DMS53 (cell line): Measurements from ENCODE around the gene KCNE1.
"Not testable (repeated sequence)": the region's sequence is repeated elsewhere in the genome, so short reads cannot be mapped to it uniquely, and the experiment has no call there.

Experiments
- DNase-seq: peaks from one replicate; lab custom pipeline; 2025; lab: John Stamatoyannopoulos, UW

KCNE1 gene

DNA sequence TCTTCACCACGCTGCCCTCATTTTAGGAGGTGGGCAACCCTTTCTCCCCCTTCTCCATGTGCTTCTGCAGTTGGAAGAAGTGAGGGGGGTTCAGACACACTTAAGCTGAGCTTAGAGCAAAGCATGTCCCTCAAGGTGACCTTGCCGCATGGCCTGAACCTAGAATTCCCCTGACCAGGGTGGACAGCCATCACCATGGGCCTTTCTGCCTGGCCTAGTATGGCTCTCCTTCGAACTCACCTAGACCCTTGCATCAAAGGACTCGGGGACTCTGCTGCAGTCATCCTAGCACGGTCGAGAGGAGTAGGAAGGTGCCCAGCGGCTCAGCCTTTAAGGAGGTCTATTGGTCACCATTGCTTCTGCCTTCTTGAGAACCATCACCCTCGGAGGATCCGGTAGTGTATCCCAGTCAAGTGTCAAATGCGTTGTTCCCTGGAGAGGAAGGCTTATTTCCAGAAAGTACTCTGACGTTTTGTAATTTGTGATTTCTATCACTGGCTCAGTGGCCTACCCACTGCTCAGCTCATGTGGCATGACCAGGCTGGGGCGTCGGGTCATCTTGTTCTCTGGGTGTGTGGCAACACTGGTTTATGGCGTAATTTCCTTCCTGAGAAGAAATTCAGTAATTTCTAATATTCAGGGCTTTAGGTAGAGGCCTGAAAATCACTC is at the start of gene KCNE1:
KCNE1 (minus strand) TSS at position 424 of the 669 bp plus-strand sequence. CDS start 62,576 bp downstream, outside the sequence.
- DNase-seq, result no peak

- no peak for DNase-seq
Measured at GRCh38 chr21:34561806-34562205, 49.8 kb upstream of the KCNE1 start.

DNA sequence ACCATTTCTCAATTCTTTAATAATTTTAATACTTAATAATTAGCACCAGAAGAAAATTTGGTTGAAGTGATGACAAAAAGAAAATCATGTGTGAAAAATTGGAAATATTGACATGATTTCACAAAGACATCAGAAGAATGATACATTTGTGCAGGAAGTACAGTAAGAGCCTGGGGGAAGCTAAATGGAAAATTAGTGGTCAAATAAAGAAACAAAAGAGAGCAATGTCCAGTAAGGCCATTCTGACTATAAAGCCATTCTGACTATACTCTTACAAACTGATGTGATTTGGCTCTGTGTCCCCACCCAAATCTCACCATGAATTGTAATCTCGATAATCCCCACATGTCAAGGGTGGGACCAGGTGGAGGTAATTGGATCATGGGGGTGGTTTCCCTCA is 48.6 kb upstream of the KCNE1 start:
- no peak for DNase-seq

- no peak for DNase-seq
Measured at GRCh38 chr21:34560021-34560420, 48.0 kb upstream of the KCNE1 start.

DNA sequence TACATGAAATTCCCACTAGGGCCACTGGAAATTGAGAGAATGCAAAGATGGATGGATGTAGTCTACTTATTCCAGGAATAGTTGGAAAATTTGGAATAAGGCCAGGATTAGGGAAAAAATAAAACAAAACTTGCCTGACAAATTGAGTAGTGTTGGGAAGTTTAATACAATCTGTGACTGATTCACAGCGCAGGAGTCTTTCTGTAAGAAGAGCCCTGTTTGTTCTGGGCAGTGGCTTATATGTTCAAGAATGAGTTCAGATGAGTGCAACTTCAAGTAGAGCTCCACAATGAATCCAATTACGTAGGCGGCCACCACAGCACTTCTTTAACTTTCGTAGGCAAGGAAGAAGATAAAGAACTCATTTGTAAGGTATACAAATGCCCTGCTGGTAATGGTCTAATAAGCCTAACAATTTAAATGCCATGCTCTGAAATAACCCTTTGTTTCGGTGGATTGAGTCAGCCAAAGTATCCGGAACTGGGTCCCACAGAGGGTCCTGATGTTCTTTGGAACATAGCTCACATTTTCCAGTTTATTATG is 47.1 kb upstream of the KCNE1 start:
- DNase-seq, result no peak

GRCh38 chr21:34558166-34558565 is 46.2 kb upstream of the KCNE1 start:
- DNase-seq, result no peak

DNA sequence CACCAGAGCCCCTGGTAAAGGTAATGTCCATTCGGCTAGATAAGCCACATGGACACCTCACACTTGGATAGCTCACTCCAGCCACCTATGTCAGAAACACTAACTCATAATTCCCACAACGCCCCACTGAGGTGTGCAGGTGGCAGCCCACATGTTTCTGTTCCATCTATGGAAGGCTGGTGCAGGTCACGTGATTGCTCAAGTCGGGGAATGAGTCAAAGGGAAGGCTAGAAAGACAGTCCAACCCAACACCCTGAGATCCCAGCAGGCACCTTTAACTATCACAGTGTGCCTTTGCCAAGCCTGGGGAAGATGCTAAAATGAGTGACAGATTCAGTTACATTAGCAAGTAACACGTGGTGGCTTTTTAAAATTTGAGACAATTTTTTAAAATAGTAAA is 45.3 kb upstream of the KCNE1 start:
- DNase-seq, result no peak

- DNase-seq, result not testable (repeated sequence)
Measured at GRCh38 chr21:34554670-34555069, 42.7 kb upstream of the KCNE1 start.

DNA sequence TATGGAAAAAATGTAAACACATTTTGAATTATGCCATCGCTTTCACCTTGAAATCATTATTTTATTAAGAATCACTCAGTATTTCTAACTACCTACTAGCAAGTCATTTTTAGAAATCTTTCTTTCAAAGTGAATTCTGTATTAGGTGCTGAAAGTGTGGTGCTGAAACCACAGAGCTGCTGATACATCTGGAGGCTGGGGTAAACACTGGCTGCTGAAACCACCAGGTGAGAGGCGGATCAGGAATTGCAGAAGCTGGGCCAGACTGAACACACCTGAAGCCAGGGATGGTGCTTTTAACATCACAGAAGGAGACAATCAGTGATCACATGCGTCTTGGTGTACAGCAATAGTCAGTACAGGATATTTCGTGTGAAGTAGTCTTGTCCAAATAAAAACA is 42.2 kb upstream of the KCNE1 start:
- no peak for DNase-seq

GRCh38 chr21:34553151-34553952 is 41.3 kb upstream of the KCNE1 start:
- DNase-seq, result no peak

DNA sequence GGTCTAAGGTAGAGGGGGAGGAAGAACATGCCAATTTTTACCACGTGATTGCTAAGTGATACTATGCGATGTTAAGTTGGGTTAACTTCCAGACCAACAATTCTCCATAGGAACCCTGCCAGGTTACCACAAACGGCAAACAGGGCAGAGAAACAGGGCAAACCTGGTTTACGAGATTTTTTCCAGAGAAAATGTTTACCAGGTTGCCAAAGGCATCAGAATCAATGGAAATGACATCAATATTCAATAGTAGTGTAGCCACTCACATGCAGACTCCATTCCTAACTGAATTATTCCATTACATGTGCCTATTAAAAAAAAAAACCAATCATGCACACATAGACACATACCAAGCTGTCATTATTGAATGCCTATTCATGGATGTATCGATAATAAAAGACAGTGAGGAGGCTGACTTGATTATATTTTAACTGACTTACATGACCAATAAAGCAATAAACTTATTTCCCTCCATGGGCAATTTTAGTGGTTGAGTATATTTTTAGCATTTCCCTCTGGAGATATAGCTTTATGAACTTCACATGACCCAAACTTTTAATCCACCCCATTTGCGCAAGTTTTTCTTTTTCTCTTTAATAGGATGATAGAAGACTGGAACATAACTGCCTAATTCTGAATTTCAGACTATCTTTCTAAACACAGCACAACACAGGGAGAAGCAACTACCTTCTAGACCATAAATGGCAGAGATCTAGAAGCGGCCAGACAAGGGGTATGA is 40.5 kb upstream of the KCNE1 start:
- no peak for DNase-seq

DNA sequence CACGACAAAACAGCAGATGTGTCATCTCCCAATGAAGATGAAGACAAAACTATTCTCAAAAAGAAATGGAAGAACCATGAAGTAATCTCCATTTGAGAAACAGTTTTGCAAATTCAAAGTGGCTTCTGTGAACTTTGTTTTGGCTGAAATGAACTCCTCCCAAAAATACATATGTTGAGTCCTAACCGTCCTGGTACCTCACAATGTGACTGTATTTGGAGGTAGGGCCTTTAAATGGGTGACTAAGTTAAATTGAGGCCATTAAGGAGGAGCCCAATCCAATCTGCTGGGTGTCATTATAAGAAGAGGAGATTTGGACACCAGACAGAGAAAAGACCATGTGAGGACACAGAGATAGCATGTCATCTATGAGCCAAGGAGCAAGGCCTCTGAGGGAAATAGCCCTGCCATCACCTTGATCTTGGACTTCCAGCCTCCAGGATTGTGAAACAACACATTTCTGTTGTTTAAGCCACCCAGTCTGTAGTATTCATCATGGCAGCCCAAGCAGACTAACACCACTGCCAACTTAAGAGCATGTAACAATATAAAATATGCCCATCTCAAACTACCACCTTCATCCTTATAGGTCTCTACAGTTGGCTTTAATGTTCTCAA is 38.3 kb upstream of the KCNE1 start:
- no peak for DNase-seq

- DNase-seq, result peak; percentile 96
Measured at GRCh38 chr21:34548781-34549376, 36.9 kb upstream of the KCNE1 start.

GRCh38 chr21:34546542-34546941 is 34.5 kb upstream of the KCNE1 start:
- no peak for DNase-seq

GRCh38 chr21:34545079-34545884 is 33.3 kb upstream of the KCNE1 start:
- DNase-seq, result no peak

DNA sequence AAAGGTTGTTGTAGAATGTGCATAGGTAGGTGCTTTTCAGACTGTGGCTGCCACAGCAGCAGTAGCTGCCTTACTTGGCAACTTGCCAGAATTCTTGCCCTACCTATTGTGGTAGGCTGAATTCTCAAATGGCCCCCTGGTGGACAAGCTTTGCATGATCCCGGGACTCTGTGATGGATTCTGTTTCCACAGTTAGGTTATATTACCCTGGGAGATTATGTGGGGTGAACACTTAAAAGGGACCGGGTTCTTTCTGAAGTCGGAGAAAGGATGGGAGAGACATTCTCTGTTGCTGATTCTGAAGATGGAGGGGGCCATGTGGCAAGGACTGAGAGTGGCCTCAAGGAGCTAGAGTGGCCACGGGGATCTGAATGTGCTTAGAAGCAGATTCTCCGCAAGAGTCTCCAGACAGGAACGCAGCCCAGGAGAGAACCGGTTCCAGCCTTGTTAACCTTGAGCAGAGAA is 32.1 kb upstream of the KCNE1 start:
- peak; percentile 92 for DNase-seq

DNA sequence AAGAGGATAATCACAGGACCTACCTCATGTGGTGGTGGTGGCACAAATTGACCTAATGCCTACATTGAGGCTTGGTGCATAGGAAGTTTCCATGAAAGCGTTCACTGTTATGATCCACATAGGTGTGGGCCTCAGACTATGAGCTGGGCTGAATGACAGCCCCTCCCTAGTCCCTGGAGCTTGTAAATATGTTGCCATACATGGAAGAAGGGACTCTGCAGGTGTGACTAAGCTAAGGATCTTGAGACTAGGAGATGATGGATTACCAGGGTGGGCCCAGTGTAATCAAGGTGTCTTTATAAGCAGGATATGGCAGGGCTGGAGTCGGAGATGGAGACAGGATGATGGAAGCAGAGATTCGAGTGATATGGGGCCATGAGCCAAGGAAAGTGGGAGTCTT is 31.0 kb upstream of the KCNE1 start:
- no peak for DNase-seq

DNA sequence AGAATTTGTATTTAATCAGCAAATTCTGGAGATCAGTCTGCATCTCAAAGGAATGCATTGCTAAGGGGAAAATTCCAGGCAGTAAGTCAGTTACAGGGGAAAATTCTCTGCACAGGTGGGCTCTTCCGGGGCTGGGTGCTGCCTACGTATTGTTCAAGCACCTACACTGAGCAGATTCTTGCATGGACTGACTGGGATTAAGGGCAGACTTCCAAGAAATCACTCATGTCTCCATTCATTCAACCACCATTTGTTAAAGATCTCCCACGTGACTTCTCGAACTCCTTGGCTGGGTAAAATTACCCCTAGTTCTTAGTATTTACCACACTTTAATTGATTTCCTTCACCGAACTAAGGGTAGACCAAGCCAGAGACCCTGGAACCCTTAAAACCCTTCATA is 28.2 kb upstream of the KCNE1 start:
- no peak for DNase-seq

DNA sequence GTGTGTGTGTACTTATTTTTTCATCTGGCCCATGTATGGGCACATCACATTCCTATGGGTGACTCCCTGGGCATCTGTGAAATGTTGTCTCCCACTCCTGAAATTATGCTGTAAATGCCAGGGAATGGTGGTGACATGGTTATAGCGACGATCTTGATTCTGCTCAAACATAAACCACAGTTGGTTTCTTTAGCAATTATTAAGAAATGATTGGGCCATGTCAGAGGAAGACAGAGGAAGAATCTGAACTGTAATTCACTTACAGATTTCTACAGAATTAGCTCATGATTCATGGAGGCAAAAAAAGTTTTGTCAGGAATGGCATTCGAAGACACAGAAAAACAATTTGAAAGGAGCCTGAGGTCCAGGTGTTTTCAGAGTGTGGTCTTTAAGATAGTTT is 25.8 kb upstream of the KCNE1 start:
- no peak for DNase-seq

DNA sequence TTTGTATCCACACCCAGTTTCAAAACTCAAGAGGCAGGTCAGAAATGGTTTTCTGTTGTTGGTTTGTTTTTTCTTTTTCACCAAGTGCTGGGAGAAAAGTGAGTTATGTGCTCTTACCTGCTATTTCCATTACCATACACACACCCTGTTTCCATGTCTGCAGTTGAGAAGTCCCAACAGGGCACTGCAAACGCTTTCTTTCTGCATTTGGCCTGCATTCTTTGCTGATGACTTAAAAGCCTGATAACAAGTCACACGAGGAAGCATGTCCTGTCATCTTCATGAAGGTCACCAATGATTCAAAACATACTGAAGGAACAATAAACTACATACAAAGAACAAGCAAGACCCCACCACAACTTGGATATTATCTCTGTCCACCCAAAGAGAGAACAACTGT is 24.8 kb upstream of the KCNE1 start:
- no peak for DNase-seq

DNA sequence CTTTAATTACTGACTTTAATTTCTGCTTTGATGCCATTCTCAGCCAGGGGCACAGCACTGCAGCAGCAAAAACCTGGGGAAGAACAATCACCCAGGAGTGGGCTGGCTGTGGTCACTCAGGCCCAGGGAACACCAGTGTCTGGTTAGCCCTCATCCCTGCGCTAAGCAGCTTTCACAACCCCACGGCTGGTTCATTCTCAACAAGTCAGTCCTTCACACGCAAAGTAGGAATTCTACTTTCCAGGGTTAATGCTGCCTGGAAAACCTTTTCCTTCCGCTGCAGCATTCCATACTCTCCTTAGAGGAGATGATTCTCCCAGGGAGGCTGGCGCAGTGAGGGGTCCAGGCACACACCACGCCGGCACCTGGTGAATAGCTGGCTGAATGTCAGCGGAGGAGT is 24.3 kb upstream of the KCNE1 start:
- DNase-seq, result no peak
